ENCODE results near the gene TUFM. TPM values are rescaled to one million over a fixed set of nuclear protein-coding genes. Genes with fewer than 3 reads are reported as not detected.
"Not testable (repeated sequence)": the region's sequence is repeated elsewhere in the genome, so short reads cannot be mapped to it uniquely, and the experiment has no call there.

The TUFM gene
- polyA plus RNA-seq, 3 donors, result 146 to 157 (median 148) TPM

DNA sequence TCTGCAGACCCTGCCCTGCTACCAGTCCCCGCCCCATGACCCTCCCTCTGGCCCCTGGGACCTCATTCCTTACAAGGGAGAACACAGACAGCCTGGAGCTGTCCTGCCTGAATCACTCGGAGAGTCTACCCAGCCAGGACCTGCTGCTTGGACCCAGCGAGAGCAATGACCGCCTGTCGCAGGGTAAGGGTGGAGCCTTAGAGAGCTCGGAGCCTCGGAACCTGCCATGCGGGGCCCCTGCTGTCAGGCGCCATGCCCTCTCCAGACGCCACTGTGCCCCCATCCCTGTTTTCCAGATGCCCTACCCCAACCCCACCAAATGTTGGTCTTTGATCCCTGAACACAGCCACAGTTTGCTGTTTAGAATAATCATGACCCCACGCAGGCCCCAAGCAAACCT, 23.1 kb upstream of the TUFM start:
- WGBS (ENCODE audit: insufficient coverage), result 97% methylated on average over 11 of the region's 11 CpGs
- H3K27ac ChIP-seq (ENCODE audit: low read depth in 1 of 2, low read length in 2 of 2), result no peak overlapping the region
- intact Hi-C loops (cut with micrococcal nuclease), result no loop called here
- Mint-ChIP-seq H3K4me1 (peaks cover 17% of the 10 kb centered on the region), H3K27me3 (ENCODE audit: low read depth in 3 of 3) (peaks cover 0 to 2% (median 0%) of the 10 kb centered on the region in 3 donors), H3K9me3 (peaks cover 0 to 2% (median 0%) of the 10 kb centered on the region in 7 donors), H3K27ac (no peak overlapping the region), H3K4me3 (no peak overlapping the region), H3K36me3 (peaks cover 58 to 75% of the 10 kb centered on the region in 2 donors)
- H3K9ac ChIP-seq (ENCODE audit: insufficient read depth, low read length, poor library complexity, severe bottlenecking), result no peak overlapping the region
- H3K36me3 ChIP-seq (replicated peaks in 1 of 2; ENCODE audit: control insufficient read depth in 1 of 2, insufficient read depth in 2 of 2, low read length in 2 of 2), result peaks cover 66 to 74% of the 10 kb centered on the region in 2 donors
- no peak overlapping the region for H3K4me3 ChIP-seq (replicated peaks in 1 of 3; ENCODE audit: low read depth in 2 of 3, low read length in 3 of 3)
- H3K4me2 ChIP-seq (replicated peaks; ENCODE audit: extremely low read depth, low read length, poor library complexity, severe bottlenecking), result no peak overlapping the region
- no peak for DNase-seq
- no peak for TF ChIP-seq CTCF (IDR thresholded peaks at IDR 0.05)
- no peaks in the 10 kb centered on the region for H3K27me3 ChIP-seq (ENCODE audit: control insufficient read depth in 2 of 2, insufficient read depth in 2 of 2, low read length in 2 of 2)
- peaks cover 36% of the 10 kb centered on the region for H4K20me1 ChIP-seq (ENCODE audit: insufficient read depth, low read length)
- no peak overlapping the region for H2AFZ ChIP-seq (ENCODE audit: insufficient read depth, low read depth, low read length, poor library complexity, severe bottlenecking)
- H3K4me1 ChIP-seq (ENCODE audit: control insufficient read depth in 1 of 2, insufficient read depth in 2 of 2, low read length in 2 of 2), result peaks cover 9 to 12% of the 10 kb centered on the region in 2 donors
- H3K9me3 ChIP-seq (replicated peaks in 1 of 2; ENCODE audit: control insufficient read depth in 1 of 2, insufficient read depth in 1 of 2, low read length in 2 of 2), result no peaks in the 10 kb centered on the region
- peaks cover 28% of the 10 kb centered on the region for H3K79me2 ChIP-seq (ENCODE audit: insufficient read depth, low read length)

GRCh38 chr16:28867646-28868045, 21.5 kb upstream of the TUFM start:
- peaks cover 15 to 22% of the 10 kb centered on the region in 2 donors for H3K4me1 ChIP-seq (ENCODE audit: control insufficient read depth in 1 of 2, insufficient read depth in 2 of 2, low read length in 2 of 2)
- Mint-ChIP-seq H3K36me3 (peaks cover 50 to 61% of the 10 kb centered on the region in 2 donors), H3K4me1 (peaks cover 20% of the 10 kb centered on the region)
- H3K9ac ChIP-seq (ENCODE audit: insufficient read depth, low read length, poor library complexity, severe bottlenecking); H3K27me3 ChIP-seq (ENCODE audit: control insufficient read depth in 2 of 2, insufficient read depth in 2 of 2, low read length in 2 of 2); H3K4me2 ChIP-seq (replicated peaks; ENCODE audit: extremely low read depth, low read length, poor library complexity, severe bottlenecking); H2AFZ ChIP-seq (ENCODE audit: insufficient read depth, low read depth, low read length, poor library complexity, severe bottlenecking); H3K4me3 Mint-ChIP-seq; H3K4me3 ChIP-seq (replicated peaks in 1 of 3; ENCODE audit: low read depth in 2 of 3, low read length in 3 of 3); H3K27ac ChIP-seq (ENCODE audit: low read depth in 1 of 2, low read length in 2 of 2); H3K9me3 Mint-ChIP-seq; H3K27ac Mint-ChIP-seq; H3K9me3 ChIP-seq (replicated peaks in 1 of 2; ENCODE audit: control insufficient read depth in 1 of 2, insufficient read depth in 1 of 2, low read length in 2 of 2); intact Hi-C loops (cut with micrococcal nuclease); H3K27me3 Mint-ChIP-seq (ENCODE audit: low read depth in 3 of 3); DNase-seq: not testable (repeated sequence)
- H3K36me3 ChIP-seq (replicated peaks in 1 of 2; ENCODE audit: control insufficient read depth in 1 of 2, insufficient read depth in 2 of 2, low read length in 2 of 2), result peaks cover 59 to 60% of the 10 kb centered on the region in 2 donors
- H3K79me2 ChIP-seq (ENCODE audit: insufficient read depth, low read length), result peaks cover 43% of the 10 kb centered on the region
- WGBS (ENCODE audit: insufficient coverage), result 94% methylated on average over 8 of the region's 9 CpGs
- peaks cover 30% of the 10 kb centered on the region for H4K20me1 ChIP-seq (ENCODE audit: insufficient read depth, low read length)

Data from CD14-positive monocyte (primary cell).